ENCODE results near the gene RESF1. TPM values are rescaled to one million over a fixed set of nuclear protein-coding genes. Genes with fewer than 3 reads are reported as not detected.

The RESF1 gene, protein sequence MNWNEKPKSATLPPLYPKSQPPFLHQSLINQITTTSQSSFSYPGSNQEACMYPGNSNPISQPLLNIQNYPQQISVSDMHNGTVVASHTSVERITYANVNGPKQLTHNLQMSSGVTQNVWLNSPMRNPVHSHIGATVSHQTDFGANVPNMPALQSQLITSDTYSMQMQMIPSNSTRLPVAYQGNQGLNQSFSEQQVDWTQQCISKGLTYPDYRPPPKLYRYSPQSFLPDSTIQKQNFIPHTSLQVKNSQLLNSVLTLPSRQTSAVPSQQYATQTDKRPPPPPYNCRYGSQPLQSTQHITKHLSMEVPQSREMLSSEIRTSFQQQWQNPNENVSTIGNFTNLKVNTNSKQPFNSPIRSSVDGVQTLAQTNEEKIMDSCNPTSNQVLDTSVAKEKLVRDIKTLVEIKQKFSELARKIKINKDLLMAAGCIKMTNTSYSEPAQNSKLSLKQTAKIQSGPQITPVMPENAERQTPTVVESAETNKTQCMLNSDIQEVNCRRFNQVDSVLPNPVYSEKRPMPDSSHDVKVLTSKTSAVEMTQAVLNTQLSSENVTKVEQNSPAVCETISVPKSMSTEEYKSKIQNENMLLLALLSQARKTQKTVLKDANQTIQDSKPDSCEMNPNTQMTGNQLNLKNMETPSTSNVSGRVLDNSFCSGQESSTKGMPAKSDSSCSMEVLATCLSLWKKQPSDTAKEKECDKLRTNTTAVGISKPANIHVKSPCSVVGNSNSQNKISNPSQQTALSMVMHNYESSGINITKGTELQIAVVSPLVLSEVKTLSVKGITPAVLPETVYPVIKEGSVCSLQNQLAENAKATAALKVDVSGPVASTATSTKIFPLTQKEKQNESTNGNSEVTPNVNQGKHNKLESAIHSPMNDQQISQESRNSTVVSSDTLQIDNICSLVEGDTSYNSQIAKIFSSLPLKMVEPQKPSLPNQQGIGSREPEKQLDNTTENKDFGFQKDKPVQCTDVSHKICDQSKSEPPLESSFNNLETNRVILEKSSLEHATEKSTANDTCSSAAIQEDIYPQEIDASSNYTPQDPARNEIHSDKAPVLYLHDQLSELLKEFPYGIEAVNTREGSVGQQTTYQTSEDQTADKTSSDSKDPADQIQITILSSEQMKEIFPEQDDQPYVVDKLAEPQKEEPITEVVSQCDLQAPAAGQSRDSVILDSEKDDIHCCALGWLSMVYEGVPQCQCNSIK (N-terminal part only)
- 43.3 and 61.0 TPM in 2 replicates for total RNA-seq

DNA sequence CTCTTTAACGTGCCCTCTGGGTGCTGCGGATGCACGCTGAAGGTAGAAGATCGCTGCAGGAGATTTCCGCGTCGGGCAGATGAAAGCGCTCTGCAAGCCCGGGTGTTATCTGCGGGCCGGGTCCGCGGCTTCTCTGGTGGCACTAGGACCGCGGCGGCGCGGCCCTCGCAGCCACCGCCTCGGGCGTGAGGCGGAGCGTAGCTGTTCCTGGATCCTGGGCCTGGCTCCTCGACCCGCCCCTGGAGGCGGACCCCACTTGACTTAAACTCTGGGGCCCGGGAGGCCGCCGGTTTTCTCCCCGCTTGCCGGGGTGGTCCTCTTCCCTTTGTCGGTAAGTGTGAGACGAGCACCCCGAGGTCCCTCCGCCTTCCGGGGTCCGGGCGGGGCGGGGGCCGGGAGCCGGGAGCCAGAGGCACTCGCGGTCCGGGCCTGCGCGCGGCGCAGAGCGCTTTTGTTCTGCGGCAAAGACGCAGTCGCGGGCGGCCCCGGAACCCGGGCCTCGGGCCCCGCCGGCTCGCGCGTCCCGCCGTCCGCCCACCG lies at the start of gene RESF1:
Gene RESF1, plus strand, starts transcription at position 255 of the 540 bp plus-strand sequence. CDS start 21,541 bp downstream, outside the sequence.

Other genes starting within 250 kb of the RESF1 start
- gene AMN1, start 230.4 kb upstream of the RESF1 start, total RNA-seq: 18.0 and 20.6 TPM in 2 replicates
- 14.8 and 18.4 TPM in 2 replicates for gene BICD1, start 147.4 kb downstream of the RESF1 start, total RNA-seq

All from aortic smooth muscle cell (primary cell).